Smooth muscle cell (in vitro differentiated cells): ENCODE results near the gene SGPL1. TPM values are rescaled to one million over a fixed set of nuclear protein-coding genes. Genes with fewer than 3 reads are reported as not detected.

Source experiments
- DNase-seq: peaks from one replicate; lab custom pipeline; 2025; ENCODE audit not compliant: unreplicated experiment; lab: John Stamatoyannopoulos, UW
- H2AFZ ChIP-seq: fragments of 200-600 bp; sonication (generic); 2 replicates; pipeline ENCODE4 v1.6.0; 2016; ENCODE audit warnings: antibody characterized with exemption, low read depth, mild to moderate bottlenecking
- H3F3A ChIP-seq: fragments of 200-600 bp; sonication (generic); 2 replicates; pipeline ENCODE4 v1.6.0; 2017; ENCODE audit warnings: antibody characterized with exemption, low read depth
- H3K27ac ChIP-seq: fragments of 200-600 bp; sonication (generic); 2 replicates; pipeline ENCODE4 v1.5.1; 2016; ENCODE audit warnings: low read depth, mild to moderate bottlenecking
- H3K27me3 ChIP-seq: fragments of 200-600 bp; sonication (generic); 2 replicates; pipeline ENCODE4 v1.6.1; 2016; ENCODE audit warnings: low read depth, mild to moderate bottlenecking
- H3K36me3 ChIP-seq: fragments of 200-600 bp; sonication (generic); 2 replicates; pipeline ENCODE4 v1.5.1; 2016; ENCODE audit warnings: low read depth
- H3K4me1 ChIP-seq: fragments of 200-600 bp; sonication (generic); 2 replicates; pipeline ENCODE4 v1.5.1; 2016; ENCODE audit warnings: low read depth
- H3K4me2 ChIP-seq: fragments of 200-600 bp; sonication (generic); 2 replicates; pipeline ENCODE4 v1.6.0; 2016; ENCODE audit warnings: mild to moderate bottlenecking
- H3K4me3 ChIP-seq: fragments of 200-600 bp; sonication (generic); 2 replicates; pipeline ENCODE4 v1.5.1; 2016; ENCODE audit warnings: mild to moderate bottlenecking
- H3K79me2 ChIP-seq: fragments of 200-600 bp; sonication (generic); 2 replicates; pipeline ENCODE4 v1.6.0; 2016; ENCODE audit warnings: low read depth, mild to moderate bottlenecking
- H3K9ac ChIP-seq: fragments of 200-600 bp; sonication (generic); 2 replicates; pipeline ENCODE4 v1.6.0; 2016; ENCODE audit warnings: low read depth
- H3K9me3 ChIP-seq: fragments of 200-600 bp; sonication (generic); replicated peaks from 2 replicates; pipeline ENCODE4 v1.5.1; 2016; ENCODE audit warnings: low read depth
- H4K20me1 ChIP-seq: fragments of 200-600 bp; sonication (generic); 2 replicates; pipeline ENCODE4 v1.6.0; 2016; ENCODE audit warnings: low read depth
- WGBS: methylation state at CpG from one replicate; pipeline ENCODE4 v1.1.7; 2016; ENCODE audit warnings: low lambda C conversion rate; 5-methylcytosine and 5-hydroxymethylcytosine counted together
- polyA plus RNA-seq: library from polyadenylated mRNA; unstranded; fragments of >200 nt; fragmentation: Nextera tagmentation; extraction: Ambion mirVana; gene quantifications from 2 replicates; pipeline ENCODE4 v1.2.1, GENCODE V29; 2016
- total RNA-seq: library from RNA; depleted of rRNA; stranded (reverse); fragments of >200 nt; gene quantifications from 2 replicates; pipeline ENCODE4 v1.2.3, GENCODE V29; 2014
- TF ChIP-seq, protein P1 (sequence below): fragments of 200-600 bp; sonication (generic); IDR thresholded peaks from 2 replicates; pipeline ENCODE4 v1.5.1; 2017; ENCODE audit warnings: borderline replicate concordance, mild to moderate bottlenecking, antibody characterized with exemption; ENCODE audit not compliant: insufficient read depth, poor library complexity, severe bottlenecking

SGPL1 gene
- total and polyA plus RNA-seq, 2 experiments from 2014 or later = 20.0 to 41.1 TPM

DNA sequence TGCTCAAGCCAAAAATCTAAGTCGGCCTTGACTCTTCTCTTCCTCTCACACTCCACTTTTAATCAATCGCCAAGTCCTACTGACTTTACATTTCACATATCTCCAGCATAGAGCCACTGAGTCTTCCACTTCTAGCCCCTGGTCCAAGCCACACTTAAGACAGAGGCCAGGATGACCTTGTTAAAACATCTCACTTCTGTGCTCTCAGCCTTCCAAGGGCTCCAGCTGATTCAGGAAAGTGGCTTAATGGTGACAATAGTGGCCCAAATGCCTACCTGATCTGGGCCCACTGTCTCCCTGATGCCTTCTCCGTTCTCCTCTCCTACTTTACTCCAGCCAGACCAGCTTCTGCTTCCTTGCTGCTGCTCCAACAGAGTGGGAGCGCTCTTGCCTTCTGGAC lies 35.0 kb upstream of the SGPL1 start:
- H3K36me3 ChIP-seq = no peaks in the 10 kb centered on the region
- H3K9ac ChIP-seq = no peak overlapping the region
- no peaks in the 10 kb centered on the region for H4K20me1 ChIP-seq
- WGBS = 96% methylated on average over 4 of the region's 4 CpGs
- H3K4me1 ChIP-seq = no peaks in the 10 kb centered on the region
- TF ChIP-seq, protein P1, sequence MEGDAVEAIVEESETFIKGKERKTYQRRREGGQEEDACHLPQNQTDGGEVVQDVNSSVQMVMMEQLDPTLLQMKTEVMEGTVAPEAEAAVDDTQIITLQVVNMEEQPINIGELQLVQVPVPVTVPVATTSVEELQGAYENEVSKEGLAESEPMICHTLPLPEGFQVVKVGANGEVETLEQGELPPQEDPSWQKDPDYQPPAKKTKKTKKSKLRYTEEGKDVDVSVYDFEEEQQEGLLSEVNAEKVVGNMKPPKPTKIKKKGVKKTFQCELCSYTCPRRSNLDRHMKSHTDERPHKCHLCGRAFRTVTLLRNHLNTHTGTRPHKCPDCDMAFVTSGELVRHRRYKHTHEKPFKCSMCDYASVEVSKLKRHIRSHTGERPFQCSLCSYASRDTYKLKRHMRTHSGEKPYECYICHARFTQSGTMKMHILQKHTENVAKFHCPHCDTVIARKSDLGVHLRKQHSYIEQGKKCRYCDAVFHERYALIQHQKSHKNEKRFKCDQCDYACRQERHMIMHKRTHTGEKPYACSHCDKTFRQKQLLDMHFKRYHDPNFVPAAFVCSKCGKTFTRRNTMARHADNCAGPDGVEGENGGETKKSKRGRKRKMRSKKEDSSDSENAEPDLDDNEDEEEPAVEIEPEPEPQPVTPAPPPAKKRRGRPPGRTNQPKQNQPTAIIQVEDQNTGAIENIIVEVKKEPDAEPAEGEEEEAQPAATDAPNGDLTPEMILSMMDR = no peak
- H3K27ac ChIP-seq = no peak overlapping the region
- no peak for DNase-seq
- H3K9me3 ChIP-seq = no peaks in the 10 kb centered on the region
- no peaks in the 10 kb centered on the region for H3F3A ChIP-seq
- H3K79me2 ChIP-seq = no peaks in the 10 kb centered on the region
- H3K27me3 ChIP-seq = no peaks in the 10 kb centered on the region
- no peak overlapping the region for H3K4me3 ChIP-seq
- H3K4me2 ChIP-seq = no peak overlapping the region
- no peak overlapping the region for H2AFZ ChIP-seq

DNA sequence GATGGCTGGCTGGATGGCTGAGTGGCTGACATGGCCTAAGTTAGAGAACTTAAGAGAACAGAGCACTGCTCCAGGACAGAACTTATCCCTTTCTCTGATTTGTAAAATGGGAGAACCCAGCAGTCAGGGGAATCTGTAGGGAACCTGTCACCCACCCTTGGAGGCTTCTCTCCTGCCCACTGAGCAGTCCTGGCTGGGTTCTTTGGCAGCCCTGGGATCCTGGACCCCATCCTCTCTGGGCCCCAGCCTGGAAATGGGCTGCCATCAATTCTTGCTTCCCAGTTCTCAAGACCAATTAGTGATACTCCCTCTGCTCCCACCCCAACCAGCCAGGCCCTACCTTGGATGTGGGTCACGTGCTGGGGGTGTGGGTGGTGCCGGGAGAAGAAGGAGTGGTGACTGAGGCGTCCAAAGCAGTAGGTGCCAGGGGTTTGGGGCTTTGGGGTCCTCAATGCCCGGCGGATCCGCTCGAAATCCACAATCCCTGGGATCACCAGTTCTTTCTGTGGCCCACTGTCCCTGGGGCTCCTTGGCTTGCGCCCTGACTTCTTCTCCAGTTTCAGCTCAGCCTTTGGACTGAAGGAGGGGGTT lies 34.2 kb upstream of the SGPL1 start:
- no peaks in the 10 kb centered on the region for H3K4me1 ChIP-seq
- H3K27ac ChIP-seq = no peak overlapping the region
- 91% methylated on average over 8 of the region's 8 CpGs for WGBS
- H3K9ac ChIP-seq = no peak overlapping the region
- no peak for DNase-seq
- H3K4me2 ChIP-seq = no peak overlapping the region
- H3K27me3 ChIP-seq = no peaks in the 10 kb centered on the region
- no peaks in the 10 kb centered on the region for H3F3A ChIP-seq
- H3K4me3 ChIP-seq = no peak overlapping the region
- no peaks in the 10 kb centered on the region for H3K36me3 ChIP-seq
- no peaks in the 10 kb centered on the region for H3K9me3 ChIP-seq
- no peaks in the 10 kb centered on the region for H3K79me2 ChIP-seq
- no peaks in the 10 kb centered on the region for H4K20me1 ChIP-seq
- TF ChIP-seq, protein P1 = no peak
- H2AFZ ChIP-seq = no peak overlapping the region

DNA sequence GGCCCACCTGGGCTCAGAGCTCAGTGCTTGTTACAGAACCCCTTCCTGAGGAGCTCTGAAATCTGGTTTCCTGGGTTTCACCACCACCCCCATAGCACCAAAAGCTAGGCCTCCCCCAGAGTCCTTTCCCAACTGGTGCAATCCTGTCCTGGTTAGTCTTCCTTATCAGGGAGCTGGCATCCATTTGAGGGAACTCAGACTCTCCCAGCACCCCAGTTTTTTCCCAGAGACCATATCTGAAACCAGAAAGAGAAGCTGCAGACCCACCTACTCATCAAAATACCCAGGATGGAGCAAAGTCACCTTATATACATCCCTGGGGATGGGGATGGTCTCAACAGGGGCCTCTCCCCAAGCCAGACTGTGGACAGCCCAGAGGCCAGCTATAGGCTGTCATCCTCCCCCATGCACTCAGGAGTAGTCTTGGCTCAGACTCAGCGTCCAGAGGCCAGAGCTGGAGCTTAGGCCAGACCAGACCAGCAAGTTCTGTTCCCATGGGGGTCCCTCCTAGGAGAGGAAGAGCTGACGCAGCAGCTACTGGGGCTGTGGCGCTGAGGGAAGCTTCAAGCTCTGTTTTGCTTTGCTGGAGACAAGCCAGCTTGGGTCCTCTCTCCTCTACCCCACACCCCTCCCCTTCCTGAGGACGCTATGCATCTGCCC lies 33.5 kb upstream of the SGPL1 start:
- 87% methylated on average over 4 of the region's 4 CpGs for WGBS
- H3K27ac ChIP-seq = no peak overlapping the region
- no peaks in the 10 kb centered on the region for H4K20me1 ChIP-seq
- no peak for DNase-seq
- H3K27me3 ChIP-seq = no peaks in the 10 kb centered on the region
- no peak overlapping the region for H3K4me3 ChIP-seq
- no peaks in the 10 kb centered on the region for H3K4me1 ChIP-seq
- TF ChIP-seq, protein P1 = no peak
- no peaks in the 10 kb centered on the region for H3K9me3 ChIP-seq
- no peak overlapping the region for H2AFZ ChIP-seq
- H3K79me2 ChIP-seq = no peaks in the 10 kb centered on the region
- no peaks in the 10 kb centered on the region for H3F3A ChIP-seq
- H3K9ac ChIP-seq = no peak overlapping the region
- H3K4me2 ChIP-seq = no peak overlapping the region
- H3K36me3 ChIP-seq = no peaks in the 10 kb centered on the region
